Spleen (tissue), 7 donors: ENCODE data around the gene HOMER1.

ENCODE experiments used
- POLR2A ChIP-seq, 3 donors: fragments of 450-650 bp; IDR thresholded peaks; one replicate each; pipeline ENCODE4 v1.5.1; 2017; ENCODE audit warnings: antibody characterized with exemption in 3 of 3, mild to moderate bottlenecking in 1 of 3
- POLR2AphosphoS5 ChIP-seq, 3 donors: sonication (generic); formaldehyde crosslinking; IDR thresholded peaks; one replicate each; pipeline ENCODE4 v1.5.1; 2017; ENCODE audit warnings: antibody characterized with exemption in 3 of 3
- TF ChIP-seq, protein P1 (sequence below), 11 experiments: fragments of 200-600 bp in 7 of 11; fragments of 450-650 bp in 4 of 11; sonication (generic) in 4 of 11; IDR thresholded peaks in 8 of 11; conservative IDR thresholded peaks in 3 of 11; 1 replicate in 7 of 11; 2 replicates in 4 of 11; pipeline versions ENCODE4 v1.4.0 to v1.8.0; 2016 to 2021; ENCODE audit warnings: antibody characterized with exemption in 11 of 11, inconsistent platforms in 4 of 11, mild to moderate bottlenecking in 1 of 11
- donor health status: DM: no; HTN: no; CAD: no; lungs with moderate emphysema.
- donor health status: DM: no; HTN: no; CAD: no.
- donor health status: DM: no; HTN: no; CAD: no.

GRCh38 chr5:79560771-79561524 lies 47.0 kb upstream of the HOMER1 start:
- TF ChIP-seq POLR2A (IDR thresholded peaks at IDR 0.05) = no peak
- TF ChIP-seq, protein P1, sequence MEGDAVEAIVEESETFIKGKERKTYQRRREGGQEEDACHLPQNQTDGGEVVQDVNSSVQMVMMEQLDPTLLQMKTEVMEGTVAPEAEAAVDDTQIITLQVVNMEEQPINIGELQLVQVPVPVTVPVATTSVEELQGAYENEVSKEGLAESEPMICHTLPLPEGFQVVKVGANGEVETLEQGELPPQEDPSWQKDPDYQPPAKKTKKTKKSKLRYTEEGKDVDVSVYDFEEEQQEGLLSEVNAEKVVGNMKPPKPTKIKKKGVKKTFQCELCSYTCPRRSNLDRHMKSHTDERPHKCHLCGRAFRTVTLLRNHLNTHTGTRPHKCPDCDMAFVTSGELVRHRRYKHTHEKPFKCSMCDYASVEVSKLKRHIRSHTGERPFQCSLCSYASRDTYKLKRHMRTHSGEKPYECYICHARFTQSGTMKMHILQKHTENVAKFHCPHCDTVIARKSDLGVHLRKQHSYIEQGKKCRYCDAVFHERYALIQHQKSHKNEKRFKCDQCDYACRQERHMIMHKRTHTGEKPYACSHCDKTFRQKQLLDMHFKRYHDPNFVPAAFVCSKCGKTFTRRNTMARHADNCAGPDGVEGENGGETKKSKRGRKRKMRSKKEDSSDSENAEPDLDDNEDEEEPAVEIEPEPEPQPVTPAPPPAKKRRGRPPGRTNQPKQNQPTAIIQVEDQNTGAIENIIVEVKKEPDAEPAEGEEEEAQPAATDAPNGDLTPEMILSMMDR (IDR thresholded peaks at IDR 0.05 in 8 of 11, conservative IDR thresholded peaks at IDR 0.05 in 3 of 11) = no peak
- no peak for TF ChIP-seq POLR2AphosphoS5 (IDR thresholded peaks at IDR 0.05)
